ENCODE data around the gene NAALADL2.

DNA sequence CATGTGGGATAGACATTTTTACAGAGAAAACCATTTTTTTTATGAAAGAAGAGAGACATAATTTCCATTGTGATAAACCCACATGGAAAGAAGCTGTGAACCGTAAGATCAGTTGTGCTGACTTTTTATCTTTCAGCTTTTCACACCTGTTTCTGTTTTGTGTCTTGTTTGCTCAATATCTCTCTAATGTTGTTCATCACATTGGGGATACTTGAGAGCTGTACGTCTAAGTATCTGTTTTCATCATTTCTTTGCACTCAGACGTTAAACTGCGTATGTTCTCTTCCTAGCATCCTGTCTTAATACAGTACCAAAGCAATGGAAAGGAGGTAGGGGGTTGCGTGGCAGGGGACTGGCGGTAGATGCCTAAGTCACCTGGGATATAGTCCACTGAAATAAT lies 449.0 kb downstream of the NAALADL2 start:
- TF ChIP-seq, protein P1, sequence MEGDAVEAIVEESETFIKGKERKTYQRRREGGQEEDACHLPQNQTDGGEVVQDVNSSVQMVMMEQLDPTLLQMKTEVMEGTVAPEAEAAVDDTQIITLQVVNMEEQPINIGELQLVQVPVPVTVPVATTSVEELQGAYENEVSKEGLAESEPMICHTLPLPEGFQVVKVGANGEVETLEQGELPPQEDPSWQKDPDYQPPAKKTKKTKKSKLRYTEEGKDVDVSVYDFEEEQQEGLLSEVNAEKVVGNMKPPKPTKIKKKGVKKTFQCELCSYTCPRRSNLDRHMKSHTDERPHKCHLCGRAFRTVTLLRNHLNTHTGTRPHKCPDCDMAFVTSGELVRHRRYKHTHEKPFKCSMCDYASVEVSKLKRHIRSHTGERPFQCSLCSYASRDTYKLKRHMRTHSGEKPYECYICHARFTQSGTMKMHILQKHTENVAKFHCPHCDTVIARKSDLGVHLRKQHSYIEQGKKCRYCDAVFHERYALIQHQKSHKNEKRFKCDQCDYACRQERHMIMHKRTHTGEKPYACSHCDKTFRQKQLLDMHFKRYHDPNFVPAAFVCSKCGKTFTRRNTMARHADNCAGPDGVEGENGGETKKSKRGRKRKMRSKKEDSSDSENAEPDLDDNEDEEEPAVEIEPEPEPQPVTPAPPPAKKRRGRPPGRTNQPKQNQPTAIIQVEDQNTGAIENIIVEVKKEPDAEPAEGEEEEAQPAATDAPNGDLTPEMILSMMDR (IDR thresholded peaks at IDR 0.05) = no peak
- TF ChIP-seq POLR2A (IDR thresholded peaks at IDR 0.05) = no peak

All from body of pancreas (tissue), 4 donors.